ENCODE data around the gene CHIC2.
"Not testable (repeated sequence)": the region's sequence is repeated elsewhere in the genome, so short reads cannot be mapped to it uniquely, and the experiment has no call there.

CHIC2 gene

GRCh38 chr4:54061873-54062272 is 2.5 kb downstream of the CHIC2 start:
- DNase-seq (ENCODE audit: low read depth, low spot score): no peak

- no peak for DNase-seq (ENCODE audit: low read depth, low spot score)
Observed at GRCh38 chr4:54061067-54061466, 3.3 kb downstream of the CHIC2 start.

- no peak for DNase-seq (ENCODE audit: low read depth, low spot score)
Observed at GRCh38 chr4:54060116-54060515, 4.3 kb downstream of the CHIC2 start.

- DNase-seq (ENCODE audit: low read depth, low spot score): no peak
Observed at GRCh38 chr4:54058171-54058570, 6.2 kb downstream of the CHIC2 start.

- DNase-seq (ENCODE audit: low read depth, low spot score): no peak
Observed at GRCh38 chr4:54056360-54056759, 8.0 kb downstream of the CHIC2 start.

- DNase-seq (ENCODE audit: low read depth, low spot score): no peak
Observed at GRCh38 chr4:54055494-54055893, 8.9 kb downstream of the CHIC2 start.

GRCh38 chr4:54054501-54054900 is 9.9 kb downstream of the CHIC2 start:
- DNase-seq (ENCODE audit: low read depth, low spot score): no peak

- DNase-seq (ENCODE audit: low read depth, low spot score): not testable (repeated sequence)
Observed at GRCh38 chr4:54053322-54053721, 11.1 kb downstream of the CHIC2 start.

- no peak for DNase-seq (ENCODE audit: low read depth, low spot score)
Observed at GRCh38 chr4:54050214-54050904, 14.0 kb downstream of the CHIC2 start.

GRCh38 chr4:54043630-54044029 is 20.8 kb downstream of the CHIC2 start:
- not testable (repeated sequence) for DNase-seq (ENCODE audit: low read depth, low spot score)

- no peak for DNase-seq (ENCODE audit: low read depth, low spot score)
Observed at GRCh38 chr4:54041933-54042332, 22.5 kb downstream of the CHIC2 start.

GRCh38 chr4:54041100-54041499 is 23.3 kb downstream of the CHIC2 start:
- DNase-seq (ENCODE audit: low read depth, low spot score): no peak

- DNase-seq (ENCODE audit: low read depth, low spot score): no peak
Observed at GRCh38 chr4:54038056-54038455, 26.3 kb downstream of the CHIC2 start.

GRCh38 chr4:54036184-54036583 is 28.2 kb downstream of the CHIC2 start:
- no peak for DNase-seq (ENCODE audit: low read depth, low spot score)

GRCh38 chr4:54032558-54033135 is 31.8 kb downstream of the CHIC2 start:
- DNase-seq (ENCODE audit: low read depth, low spot score): no peak

GRCh38 chr4:54027311-54027710 is 37.1 kb downstream of the CHIC2 start:
- no peak for DNase-seq (ENCODE audit: low read depth, low spot score)

- DNase-seq (ENCODE audit: low read depth, low spot score): no peak
Observed at GRCh38 chr4:54025582-54025981, 38.8 kb downstream of the CHIC2 start.

GRCh38 chr4:54023019-54023418 is 41.4 kb downstream of the CHIC2 start:
- DNase-seq (ENCODE audit: low read depth, low spot score): not testable (repeated sequence)

GRCh38 chr4:54017974-54018373 is 46.4 kb downstream of the CHIC2 start:
- DNase-seq (ENCODE audit: low read depth, low spot score): no peak

- no peak for DNase-seq (ENCODE audit: low read depth, low spot score)
Observed at GRCh38 chr4:54017308-54017707, 47.1 kb downstream of the CHIC2 start.

- no peak for DNase-seq (ENCODE audit: low read depth, low spot score)
Observed at GRCh38 chr4:54016504-54016903, 47.9 kb downstream of the CHIC2 start.

GRCh38 chr4:54015423-54016030 is 48.9 kb downstream of the CHIC2 start:
- DNase-seq (ENCODE audit: low read depth, low spot score): peak; percentile 66

- no peak for DNase-seq (ENCODE audit: low read depth, low spot score)
Observed at GRCh38 chr4:54014666-54015160, 49.7 kb downstream of the CHIC2 start.

Data from ELF-1 (cell line).